H9 (cell line): ENCODE data around the gene KCNG1. TPM values are rescaled to one million over a fixed set of nuclear protein-coding genes. Genes with fewer than 3 reads are reported as not detected.

Experiments
- DNase-seq: peaks from one replicate; pipeline ENCODE4 v3.0.0-alpha.2; 2017
- H2AFZ ChIP-seq: one replicate; pipeline ENCODE4 v1.6.1; 2013; ENCODE audit warnings: mild to moderate bottlenecking, low read length, control low read depth, moderate library complexity
- H2AK5ac ChIP-seq: 2 replicates; pipeline ENCODE4 v1.6.1; 2013; ENCODE audit warnings: low read length, control low read depth, mixed read lengths; ENCODE audit not compliant: insufficient read length
- H2BK120ac ChIP-seq: one replicate; pipeline ENCODE4 v1.6.1; 2013; ENCODE audit warnings: low read depth, mild to moderate bottlenecking, low read length, control low read depth, inconsistent platforms; ENCODE audit not compliant: poor library complexity, severe bottlenecking
- H2BK12ac ChIP-seq: 2 replicates; pipeline ENCODE4 v1.6.1; 2013; ENCODE audit warnings: low read length, control low read depth, mixed read lengths, low read depth; ENCODE audit not compliant: insufficient read length
- H2BK15ac ChIP-seq: 2 replicates; pipeline ENCODE4 v1.6.1; 2013; ENCODE audit warnings: low read depth, low read length, control low read depth
- H2BK20ac ChIP-seq: one replicate; pipeline ENCODE4 v1.6.1; 2013; ENCODE audit warnings: low read depth, mild to moderate bottlenecking, low read length, control low read depth, inconsistent platforms; ENCODE audit not compliant: poor library complexity, severe bottlenecking
- H2BK5ac ChIP-seq: 2 replicates; pipeline ENCODE4 v1.6.1; 2013; ENCODE audit warnings: low read length, control low read depth, mixed read lengths; ENCODE audit not compliant: insufficient read length
- H3K14ac ChIP-seq: 2 replicates; pipeline ENCODE4 v1.6.1; 2013; ENCODE audit warnings: low read length, control low read depth; ENCODE audit not compliant: insufficient read depth
- H3K18ac ChIP-seq: 2 replicates; pipeline ENCODE4 v1.6.1; 2013; ENCODE audit warnings: low read depth, mild to moderate bottlenecking, mixed read lengths, low read length, control low read depth; ENCODE audit not compliant: insufficient read length
- H3K23ac ChIP-seq: 2 replicates; pipeline ENCODE4 v1.6.1; 2013; ENCODE audit warnings: low read length, control low read depth, mixed read lengths, low read depth; ENCODE audit not compliant: insufficient read length
- H3K23me2 ChIP-seq: 2 replicates; pipeline ENCODE4 v1.6.1; 2013; ENCODE audit warnings: low read depth, mild to moderate bottlenecking, mixed read lengths, low read length, control low read depth; ENCODE audit not compliant: insufficient read length, poor library complexity, severe bottlenecking
- H3K27ac ChIP-seq: 2 replicates; pipeline ENCODE4 v1.5.1; 2013; ENCODE audit warnings: low read length, control low read depth, mixed read lengths, low read depth; ENCODE audit not compliant: insufficient read length
- H3K27me3 ChIP-seq: 2 replicates; pipeline ENCODE4 v1.6.1; 2013; ENCODE audit warnings: low read length, control low read depth, inconsistent platforms; ENCODE audit not compliant: insufficient read depth
- H3K4ac ChIP-seq: 2 replicates; pipeline ENCODE4 v1.6.1; 2013; ENCODE audit warnings: low read depth, mild to moderate bottlenecking, control low read depth, inconsistent platforms, low read length, moderate library complexity
- H3K4me1 ChIP-seq: 2 replicates; pipeline ENCODE4 v1.6.1; 2013; ENCODE audit warnings: low read length, control low read depth, inconsistent platforms; ENCODE audit not compliant: insufficient read depth
- H3K4me2 ChIP-seq: 2 replicates; pipeline ENCODE4 v1.6.1; 2013; ENCODE audit warnings: low read length, control low read depth, mixed read lengths; ENCODE audit not compliant: insufficient read length, insufficient read depth
- H3K56ac ChIP-seq: 2 replicates; pipeline ENCODE4 v1.6.1; 2013; ENCODE audit warnings: low read depth, mild to moderate bottlenecking, mixed read lengths, low read length, control low read depth; ENCODE audit not compliant: insufficient read length
- H3K79me1 ChIP-seq: 2 replicates; pipeline ENCODE4 v1.6.1; 2013; ENCODE audit warnings: low read depth, mild to moderate bottlenecking, moderate library complexity, low read length, control low read depth, inconsistent platforms; ENCODE audit not compliant: insufficient read depth, poor library complexity, severe bottlenecking
- H3K79me2 ChIP-seq: 2 replicates; pipeline ENCODE4 v1.6.1; 2013; ENCODE audit warnings: low read length, control low read depth, inconsistent platforms; ENCODE audit not compliant: insufficient read depth
- H3K9ac ChIP-seq: 2 replicates; pipeline ENCODE4 v1.6.1; 2013; ENCODE audit warnings: low read length, control low read depth, mixed read lengths; ENCODE audit not compliant: insufficient read length; ENCODE audit errors: extremely low read depth
- H3K9me3 ChIP-seq: one replicate; pipeline ENCODE4 v1.6.1; 2013; ENCODE audit warnings: low read depth, low read length, inconsistent platforms; ENCODE audit not compliant: control insufficient read depth
- H3T11ph ChIP-seq: one replicate; pipeline ENCODE4 v1.6.1; 2013; ENCODE audit warnings: mild to moderate bottlenecking, low read length, control low read depth, inconsistent platforms
- H4K20me1 ChIP-seq: one replicate; pipeline ENCODE4 v1.6.1; 2013; ENCODE audit not compliant: control insufficient read depth, insufficient read length, insufficient read depth
- H4K5ac ChIP-seq: 2 replicates; pipeline ENCODE4 v1.6.1; 2013; ENCODE audit warnings: low read depth, mild to moderate bottlenecking, mixed read lengths, low read length, control low read depth; ENCODE audit not compliant: insufficient read length
- H4K8ac ChIP-seq: replicated peaks from 2 replicates; pipeline ENCODE4 v1.6.1; 2013; ENCODE audit warnings: low read length, control low read depth, mixed read lengths, low read depth; ENCODE audit not compliant: insufficient read length
- H4K91ac ChIP-seq: 2 replicates; pipeline ENCODE4 v1.6.1; 2013; ENCODE audit warnings: low read depth, mild to moderate bottlenecking, moderate library complexity, mixed read lengths, low read length, control low read depth; ENCODE audit not compliant: insufficient read length
- H3K27ac Mint-ChIP-seq, 3 experiments: 2 replicates in 2 of 3; 3 replicates in 1 of 3; pipeline ENCODE4 v1.8.0; 2020 to 2021; ENCODE audit warnings: mixed read lengths in 3 of 3, mild to moderate bottlenecking in 1 of 3, moderate library complexity in 1 of 3
- H3K27me3 Mint-ChIP-seq: 2 replicates; pipeline ENCODE4 v1.8.0; 2021; ENCODE audit warnings: low read depth, mild to moderate bottlenecking, moderate library complexity, mixed read lengths
- H3K36me3 Mint-ChIP-seq, 3 experiments: 2 replicates in 2 of 3; 3 replicates in 1 of 3; pipeline ENCODE4 v1.8.0; 2020 to 2021; ENCODE audit warnings: low read depth in 3 of 3, mixed read lengths in 3 of 3; ENCODE audit not compliant: insufficient read depth in 1 of 3
- H3K4me1 Mint-ChIP-seq, 2 experiments: 2 replicates each; pipeline ENCODE4 v1.8.0; 2020; ENCODE audit warnings: mixed read lengths in 2 of 2
- H3K4me3 Mint-ChIP-seq, 2 experiments: 2 replicates in 1 of 2; 3 replicates in 1 of 2; pipeline ENCODE4 v1.8.0; 2020 to 2021; ENCODE audit warnings: mild to moderate bottlenecking in 2 of 2, mixed read lengths in 2 of 2, moderate library complexity in 1 of 2
- H3K9me3 Mint-ChIP-seq, 2 experiments: 2 replicates in 1 of 2; 3 replicates in 1 of 2; pipeline ENCODE4 v1.8.0; 2020; ENCODE audit warnings: mild to moderate bottlenecking in 2 of 2, mixed read lengths in 2 of 2, moderate library complexity in 1 of 2
- CTCF ChIP-seq: fragments of 200-600 bp; sonication (generic); conservative IDR thresholded peaks from 3 replicates; pipeline ENCODE4 v1.8.0; 2021; ENCODE audit warnings: antibody characterized with exemption, mild to moderate bottlenecking
- WGBS: extraction: QIAGEN DNeasy Blood & Tissue Kit; methylation state at CpG from one replicate; pipeline ENCODE4 v1.1.7; 2013; ENCODE audit warnings: missing lambda C conversion rate, low lambda C conversion rate, mixed read lengths; ENCODE audit not compliant: insufficient read length; ENCODE audit errors: extremely low coverage; 5-methylcytosine and 5-hydroxymethylcytosine counted together
- total RNA-seq: library from RNA; stranded (reverse); gene quantifications from 2 replicates; pipeline ENCODE4 v1.2.1, GENCODE V29; 2021

Gene KCNG1
- total RNA-seq, 1 experiment from 2014 or later, result 13.2 TPM

- no peak overlapping the region for H2AFZ ChIP-seq
Measured at GRCh38 chr20:50991076-50991475, 31.8 kb downstream of the KCNG1 start.

More at GRCh38 chr20:50991076-50991475, 31.8 kb downstream of the KCNG1 start:
- H2BK20ac ChIP-seq, result no peak overlapping the region
- H3K23me2 ChIP-seq, result no peaks in the 10 kb centered on the region
- no peak overlapping the region for H2AK5ac ChIP-seq
- no peak overlapping the region for H2BK15ac ChIP-seq
- H3K23ac ChIP-seq, result no peak overlapping the region
- no peak overlapping the region for H2BK5ac ChIP-seq
- WGBS, result no CpG with 5 or more reads among the region's 3 CpGs
- H3K9me3 Mint-ChIP-seq, result peaks cover 0 to 4% of the 10 kb centered on the region in 2 experiments; a peak in 1 of 5 replicates
- no peak for DNase-seq
- no peaks in the 10 kb centered on the region for H4K20me1 ChIP-seq
- no peaks in the 10 kb centered on the region for H3K9me3 ChIP-seq
- H3K79me1 ChIP-seq, result no peaks in the 10 kb centered on the region
- no peak overlapping the region for H3K4me3 Mint-ChIP-seq
- no peaks in the 10 kb centered on the region for H3K4me1 ChIP-seq
- H2BK12ac ChIP-seq, result no peak overlapping the region
- H3K36me3 Mint-ChIP-seq, result no peaks in the 10 kb centered on the region
- H3K14ac ChIP-seq, result no peak overlapping the region
- no peak overlapping the region for H4K8ac ChIP-seq
- H3T11ph ChIP-seq, result no peak overlapping the region
- H3K4me1 Mint-ChIP-seq, result peaks cover 31 to 36% of the 10 kb centered on the region in 2 experiments
- H3K18ac ChIP-seq, result no peak overlapping the region
- no peak overlapping the region for H2BK120ac ChIP-seq
- no peak overlapping the region for H3K56ac ChIP-seq
- H3K4ac ChIP-seq, result no peak overlapping the region
- H3K79me2 ChIP-seq, result no peaks in the 10 kb centered on the region
- TF ChIP-seq CTCF, result no peak
- H3K9ac ChIP-seq, result no peak overlapping the region
- no peak overlapping the region for H4K5ac ChIP-seq
- H3K27ac ChIP-seq, result no peak overlapping the region
- H3K27me3 Mint-ChIP-seq, result peaks cover 7% of the 10 kb centered on the region
- no peak overlapping the region for H3K4me2 ChIP-seq
- H4K91ac ChIP-seq, result no peak overlapping the region
- no peak overlapping the region for H3K27ac Mint-ChIP-seq
- H3K27me3 ChIP-seq, result no peaks in the 10 kb centered on the region
